NCI-H2227 treated with DMSO at 0.1 percent for 48 hours (cell line): ENCODE measurements around the gene FRG2.
"Not testable (repeated sequence)": the region's sequence is repeated elsewhere in the genome, so short reads cannot be mapped to it uniquely, and the experiment has no call there.

Experiments used
- DNase-seq: peaks from one replicate; lab custom pipeline; 2025; lab: John Stamatoyannopoulos, UW

The FRG2 gene

DNA sequence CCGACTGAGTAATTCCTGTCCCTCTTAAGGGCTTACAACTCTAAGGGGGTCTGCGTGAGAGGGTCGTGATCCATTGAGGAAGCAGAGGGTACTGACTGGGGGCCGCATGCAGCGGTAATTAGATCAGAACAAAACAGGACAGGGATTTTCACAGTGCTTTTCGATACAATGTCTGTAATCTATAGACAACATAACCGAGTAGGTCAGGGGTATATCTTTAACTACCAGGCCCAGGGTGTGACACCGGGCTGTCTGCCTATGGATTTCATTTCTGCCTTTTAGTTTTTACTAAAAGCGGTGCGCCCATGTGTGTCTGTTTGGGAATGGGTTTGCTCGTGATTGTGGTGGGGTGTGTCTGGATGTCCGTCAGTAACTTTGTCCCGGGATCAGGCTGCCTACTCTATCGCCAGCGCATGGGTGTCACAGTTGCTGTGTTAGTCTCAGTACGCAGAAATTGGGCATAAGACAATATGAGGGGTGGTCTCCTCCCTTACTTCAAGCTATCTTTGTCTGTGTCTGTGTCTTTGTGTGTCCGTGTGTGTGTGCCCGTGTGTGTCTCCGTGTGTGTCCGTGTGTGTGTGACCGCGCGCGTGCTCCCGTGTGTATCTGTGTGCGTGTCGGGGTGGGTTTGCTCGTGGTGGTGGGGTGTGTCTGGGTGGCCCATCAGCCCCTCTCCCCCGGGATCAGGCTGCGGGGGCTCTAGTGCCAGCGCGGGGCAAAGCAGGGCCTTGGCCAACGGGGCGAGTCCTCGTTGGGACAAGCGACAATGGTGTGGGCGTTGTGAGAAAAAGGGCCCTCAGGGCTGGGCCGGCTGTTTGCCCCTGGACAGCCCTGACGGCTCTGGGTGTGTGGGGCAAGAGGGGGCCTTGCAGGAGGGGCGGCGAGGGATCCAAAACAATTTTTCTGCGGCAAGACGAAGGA is 10.4 kb downstream of the FRG2 start:
- no peak for DNase-seq

DNA sequence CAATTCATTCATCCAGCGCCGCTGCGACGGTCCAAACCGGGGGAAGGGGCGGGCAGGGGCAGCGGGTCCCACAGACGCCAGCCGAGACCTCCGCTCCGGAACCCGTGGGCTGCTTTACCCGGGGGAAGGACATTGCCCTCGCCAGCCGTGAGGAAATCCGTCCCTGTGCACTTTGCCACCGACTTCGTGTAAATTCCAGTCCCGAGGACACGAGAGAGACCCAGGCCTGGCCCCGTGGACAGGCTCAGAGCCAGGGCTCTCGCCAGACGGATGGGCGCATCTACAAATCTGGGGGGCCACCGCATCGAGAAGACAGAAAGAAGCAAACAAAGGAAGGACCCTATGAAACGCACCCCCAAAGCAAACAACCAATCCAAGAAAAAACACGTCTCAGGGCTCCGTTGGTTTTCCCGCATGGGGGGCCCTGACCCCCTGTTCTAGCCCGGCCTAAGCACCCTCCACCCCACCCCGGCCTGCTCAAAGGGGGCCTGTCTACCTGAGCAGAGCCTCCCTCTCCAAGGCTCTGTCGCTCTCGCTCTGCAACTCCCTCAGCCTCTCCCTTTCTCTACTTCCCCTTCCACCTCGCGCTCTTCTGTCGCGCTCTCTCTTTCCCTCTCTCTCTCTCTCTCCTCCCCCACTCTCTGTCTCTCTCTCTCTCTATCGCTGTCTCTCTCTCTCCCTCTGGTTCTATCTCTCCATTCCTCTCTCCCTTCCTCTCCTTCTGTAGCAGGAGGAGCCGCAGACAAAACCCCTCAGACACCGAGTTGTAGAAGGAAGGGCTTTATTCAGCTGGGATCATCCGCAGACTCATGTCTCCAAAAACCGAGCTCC is 11.3 kb downstream of the FRG2 start:
- no peak for DNase-seq

DNA sequence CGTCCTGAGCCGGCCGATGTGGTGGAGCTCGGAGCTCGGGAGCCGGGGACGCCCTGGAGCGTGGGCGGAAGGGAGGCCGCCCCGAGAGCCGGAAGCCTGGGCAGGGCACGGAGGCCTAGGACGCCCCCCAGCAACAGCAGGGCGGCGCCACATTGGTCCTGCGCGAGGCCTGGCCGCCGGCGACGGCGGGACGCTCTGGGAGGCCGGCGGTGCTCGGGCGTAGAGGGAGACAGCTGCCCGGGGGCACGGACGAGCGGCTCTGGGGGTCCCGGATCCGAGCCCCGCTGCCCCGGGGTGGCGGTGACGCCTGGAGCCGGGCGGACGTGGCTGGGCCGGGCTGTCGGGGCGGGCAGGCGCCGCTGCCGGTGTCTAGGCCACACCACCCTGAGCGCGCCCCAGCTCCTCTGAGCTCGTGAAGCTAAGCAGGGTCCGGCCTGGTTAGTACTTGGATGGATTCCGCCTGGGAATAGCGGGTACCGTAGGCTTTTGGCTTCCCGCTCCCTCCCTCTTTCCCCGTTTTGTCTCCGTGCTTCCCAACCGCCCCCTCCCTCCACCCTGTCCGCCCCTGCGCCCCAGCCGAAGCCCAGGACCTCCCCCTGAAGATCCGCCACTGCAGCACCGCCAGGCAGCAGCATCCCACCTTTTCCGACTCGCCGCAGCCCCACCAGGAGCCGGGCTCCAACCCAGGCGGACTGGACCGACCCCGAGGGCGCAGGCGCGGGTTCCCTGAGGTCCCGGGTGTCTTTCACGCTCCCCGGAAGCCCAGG is 12.1 kb downstream of the FRG2 start:
- DNase-seq: no peak

DNA sequence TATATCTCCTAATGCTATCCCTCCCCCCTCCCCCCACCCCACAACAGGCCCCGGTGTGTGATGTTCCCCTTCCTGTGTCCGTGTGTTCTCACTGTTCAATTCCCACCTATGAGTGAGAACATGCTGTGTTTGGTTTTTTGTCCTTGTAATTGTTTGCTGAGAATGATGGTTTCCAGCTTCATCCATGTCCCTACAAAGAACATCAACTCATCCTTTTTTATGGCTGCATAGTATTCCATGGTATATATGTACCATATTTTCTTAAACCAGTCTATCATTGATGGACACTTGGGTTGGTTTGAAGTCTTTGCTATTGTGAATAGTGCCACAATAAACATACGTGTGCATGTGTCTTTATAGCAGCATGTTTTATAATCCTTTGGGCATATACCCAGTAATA is 37.1 kb downstream of the FRG2 start:
- DNase-seq: not testable (repeated sequence)

GRCh38 chr4:189988877-189989431 is 38.1 kb downstream of the FRG2 start:
- DNase-seq: no peak

DNA sequence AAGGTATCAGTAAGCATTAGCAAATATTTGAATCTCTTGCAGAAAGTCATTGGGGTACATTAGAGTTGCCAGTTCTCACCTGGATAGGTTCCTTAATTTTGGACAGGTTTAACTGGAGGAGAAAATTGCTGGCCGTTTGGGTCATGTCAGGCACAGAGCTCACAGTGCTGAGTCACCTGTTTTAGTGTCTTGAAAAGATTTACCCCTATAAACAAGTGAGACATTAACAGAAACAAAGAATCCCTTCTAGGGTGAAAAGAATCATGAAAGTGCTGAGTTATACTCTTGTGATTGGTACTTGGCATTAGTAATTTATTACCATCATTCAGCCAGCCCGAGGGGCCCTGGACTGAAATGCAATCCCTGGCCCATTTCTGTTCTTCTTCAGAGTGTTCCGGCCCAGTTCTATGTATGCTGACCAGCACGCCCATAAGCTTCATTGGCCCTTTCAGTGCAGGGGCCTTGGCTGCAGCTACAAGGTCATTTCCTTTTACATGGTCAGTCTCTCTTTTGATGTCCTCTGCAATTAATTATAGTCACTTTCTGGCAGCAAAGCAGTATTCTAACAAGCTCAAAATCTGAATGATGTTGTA is 41.3 kb downstream of the FRG2 start:
- not testable (repeated sequence) for DNase-seq

DNA sequence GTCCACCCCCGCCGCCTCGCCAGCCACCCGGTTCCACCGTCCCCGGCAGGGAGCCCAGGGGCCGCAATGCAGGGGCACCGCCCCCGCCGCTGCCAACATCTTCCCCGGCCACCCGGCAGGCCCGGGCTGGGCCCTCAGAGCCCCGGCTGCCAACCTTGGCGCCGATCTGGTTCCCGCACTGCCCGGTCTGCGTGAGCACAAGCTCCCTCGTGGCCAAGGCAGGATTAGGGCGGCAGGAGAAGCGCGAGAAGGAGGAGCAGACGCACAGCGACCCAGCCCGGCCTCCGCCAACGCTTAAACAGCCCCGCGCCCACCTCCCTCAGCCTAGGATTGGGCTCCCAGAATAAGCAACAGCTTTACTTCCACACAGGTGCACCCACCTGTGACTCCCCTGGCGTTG is 42.4 kb downstream of the FRG2 start:
- not testable (repeated sequence) for DNase-seq

DNA sequence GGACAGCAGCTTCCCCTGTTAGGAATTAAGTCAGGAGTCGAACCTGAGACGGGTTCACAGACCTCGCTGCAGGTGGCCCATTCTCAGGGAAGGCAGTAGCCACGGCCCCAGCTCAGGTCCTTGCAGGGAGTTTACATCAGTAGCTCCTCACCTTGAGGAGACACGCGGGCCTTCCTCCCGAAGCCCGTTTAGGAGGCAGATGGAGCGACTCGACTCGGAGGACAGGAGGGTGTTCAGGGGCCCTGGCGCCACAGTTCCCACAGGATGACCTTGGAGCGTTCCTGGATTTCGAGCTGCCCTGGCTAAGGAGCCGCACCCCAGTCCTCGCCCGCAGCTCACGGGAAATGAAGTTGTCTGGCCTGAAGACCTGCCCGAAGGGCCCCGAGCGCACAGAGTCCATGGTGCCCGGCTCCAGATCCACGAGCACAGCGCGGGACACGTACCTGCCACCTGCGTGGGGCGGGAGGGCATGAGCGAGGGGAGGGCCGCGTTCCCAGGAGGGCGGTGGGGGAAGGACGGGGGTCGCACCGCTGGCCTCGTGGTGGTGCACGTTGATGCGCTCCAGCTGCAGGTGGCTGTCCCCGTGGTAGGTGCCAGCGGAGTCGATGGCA is 43.0 kb downstream of the FRG2 start:
- DNase-seq: not testable (repeated sequence)

GRCh38 chr4:189981970-189982369 is 45.1 kb downstream of the FRG2 start:
- no peak for DNase-seq

- not testable (repeated sequence) for DNase-seq
Measured at GRCh38 chr4:189980292-189980691, 46.8 kb downstream of the FRG2 start.

- no peak for DNase-seq
Measured at GRCh38 chr4:189979196-189980047, 47.6 kb downstream of the FRG2 start.
